NCI-H2029 (cell line): ENCODE data around the gene SIRT6.
A peak's percentile ranks its signal among the peaks of the same experiment; 100 is the strongest.
"Not testable (repeated sequence)": the region's sequence is repeated elsewhere in the genome, so short reads cannot be mapped to it uniquely, and the experiment has no call there.

ENCODE experiments used
- DNase-seq: peaks from one replicate; lab custom pipeline; 2025; lab: John Stamatoyannopoulos, UW

SIRT6 gene

GRCh38 chr19:4174213-4174894 is 8.0 kb downstream of the SIRT6 start:
- no peak for DNase-seq

- DNase-seq = no peak
Observed at GRCh38 chr19:4173479-4174212, 8.7 kb downstream of the SIRT6 start.

- DNase-seq = no peak
Observed at GRCh38 chr19:4172861-4173473, 9.4 kb downstream of the SIRT6 start.

- no peak for DNase-seq
Observed at GRCh38 chr19:4171676-4172075, 10.7 kb downstream of the SIRT6 start.

GRCh38 chr19:4164262-4164661 is 18.1 kb downstream of the SIRT6 start:
- no peak for DNase-seq

- DNase-seq = no peak
Observed at GRCh38 chr19:4161415-4162077, 20.8 kb downstream of the SIRT6 start.

GRCh38 chr19:4157971-4158370 is 24.4 kb downstream of the SIRT6 start:
- DNase-seq = not testable (repeated sequence)

GRCh38 chr19:4157164-4157563 is 25.2 kb downstream of the SIRT6 start:
- no peak for DNase-seq

- DNase-seq = no peak
Observed at GRCh38 chr19:4154571-4155312, 27.6 kb downstream of the SIRT6 start.

- DNase-seq = no peak
Observed at GRCh38 chr19:4152241-4152998, 29.9 kb downstream of the SIRT6 start.

- DNase-seq = no peak
Observed at GRCh38 chr19:4151623-4152022, 30.7 kb downstream of the SIRT6 start.

- DNase-seq = peak; percentile 73
Observed at GRCh38 chr19:4149518-4150288, 32.7 kb downstream of the SIRT6 start.

GRCh38 chr19:4144666-4145249 is 37.6 kb downstream of the SIRT6 start:
- no peak for DNase-seq

GRCh38 chr19:4142916-4143315 is 39.4 kb downstream of the SIRT6 start:
- DNase-seq = not testable (repeated sequence)

- peak; percentile 56 for DNase-seq
Observed at GRCh38 chr19:4140237-4140711, 42.1 kb downstream of the SIRT6 start.

GRCh38 chr19:4139614-4140236 is 42.6 kb downstream of the SIRT6 start:
- peak; percentile 55 for DNase-seq

GRCh38 chr19:4138445-4138844 is 43.9 kb downstream of the SIRT6 start:
- DNase-seq = no peak

- no peak for DNase-seq
Observed at GRCh38 chr19:4136680-4137088, 45.7 kb downstream of the SIRT6 start.

GRCh38 chr19:4135386-4135785 is 47.0 kb downstream of the SIRT6 start:
- DNase-seq = not testable (repeated sequence)
